HG02973 (cell line): ENCODE data around the gene ANO9.
"Not testable (repeated sequence)": the region's sequence is repeated elsewhere in the genome, so short reads cannot be mapped to it uniquely, and the experiment has no call there.

Source experiments
- ATAC-seq: cut with Tn5 transposase; IDR thresholded peaks from one replicate; pipeline ENCODE4 v1.9.1; 2021; ENCODE audit warnings: moderate library complexity; ENCODE audit not compliant: unreplicated experiment

ANO9 gene

DNA sequence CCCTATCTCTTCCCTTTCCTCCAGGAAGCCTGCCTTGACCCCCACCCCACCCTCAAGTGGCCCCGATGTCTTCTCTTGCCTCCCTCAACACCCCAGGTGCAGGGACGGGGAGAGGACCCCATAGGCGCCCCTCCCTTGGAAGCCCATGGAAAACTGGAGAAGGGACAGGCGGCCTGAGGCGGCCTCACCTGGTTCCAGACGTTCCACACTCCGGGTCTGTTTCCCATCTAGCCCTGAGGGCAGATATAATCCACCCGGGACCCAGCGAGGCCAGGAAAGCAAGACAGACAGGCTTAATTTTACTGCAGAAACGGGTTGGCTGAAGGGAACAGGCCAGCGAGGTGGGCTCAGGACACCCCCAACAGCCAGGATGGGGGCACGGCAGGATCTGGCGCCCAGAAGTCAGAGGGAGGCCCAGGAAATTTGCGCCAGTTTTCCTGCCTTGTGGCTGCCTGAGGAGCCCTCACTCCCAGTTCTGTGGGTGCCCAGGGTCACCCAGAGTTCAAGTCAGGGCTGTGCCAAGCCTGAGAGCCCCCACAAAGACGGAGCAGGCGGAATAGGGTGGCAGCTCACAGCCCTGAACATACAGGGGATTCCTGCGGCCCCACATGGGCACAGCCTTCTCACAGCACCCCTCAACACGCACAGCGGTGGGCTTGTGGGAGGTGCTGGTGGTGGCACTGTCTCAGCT lies 24.0 kb downstream of the ANO9 start:
- no peak for ATAC-seq

DNA sequence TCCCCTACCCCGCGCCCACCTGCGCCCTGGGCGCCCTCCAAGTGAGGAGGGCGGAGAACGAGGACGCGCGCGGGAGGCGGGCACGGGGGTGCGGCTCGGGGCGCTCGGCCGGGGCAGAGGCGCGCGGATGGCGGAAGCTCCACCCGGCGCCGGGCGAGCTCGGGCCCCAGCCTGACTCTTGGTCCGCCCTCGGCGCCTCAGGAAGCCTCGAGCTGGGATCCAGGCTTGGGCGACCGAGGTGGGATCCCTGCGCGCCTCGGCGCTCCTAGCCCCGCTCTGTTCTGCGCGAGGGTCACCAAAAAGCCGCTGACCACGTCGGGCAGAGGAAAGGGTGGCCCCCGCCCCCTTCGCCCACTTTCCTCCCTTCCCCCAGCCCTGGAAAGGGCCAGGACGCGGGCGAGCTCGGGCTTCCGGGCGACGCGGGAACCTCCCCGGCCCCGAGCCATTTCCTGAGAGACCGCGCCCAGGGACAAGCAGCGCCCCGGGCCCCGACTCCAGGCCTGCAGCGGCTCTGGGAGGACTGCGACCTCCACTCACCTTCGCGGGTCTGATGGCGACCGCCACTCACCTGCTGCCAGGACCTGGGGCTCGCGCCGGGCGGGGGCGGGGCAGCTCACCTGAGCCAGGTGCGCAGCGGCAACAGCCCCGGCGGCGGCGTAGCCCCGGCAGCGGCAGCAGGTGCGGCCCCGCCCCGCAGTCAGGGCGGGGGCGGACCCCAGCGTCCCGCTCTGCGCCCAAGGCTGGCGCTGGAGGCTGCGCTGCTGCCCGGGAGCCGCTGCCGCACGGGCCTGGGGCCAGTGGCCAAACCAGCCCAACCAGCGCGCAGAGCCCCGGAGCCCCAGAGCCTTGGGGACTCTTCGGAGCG lies 24.8 kb downstream of the ANO9 start:
- ATAC-seq = peak; percentile 44

DNA sequence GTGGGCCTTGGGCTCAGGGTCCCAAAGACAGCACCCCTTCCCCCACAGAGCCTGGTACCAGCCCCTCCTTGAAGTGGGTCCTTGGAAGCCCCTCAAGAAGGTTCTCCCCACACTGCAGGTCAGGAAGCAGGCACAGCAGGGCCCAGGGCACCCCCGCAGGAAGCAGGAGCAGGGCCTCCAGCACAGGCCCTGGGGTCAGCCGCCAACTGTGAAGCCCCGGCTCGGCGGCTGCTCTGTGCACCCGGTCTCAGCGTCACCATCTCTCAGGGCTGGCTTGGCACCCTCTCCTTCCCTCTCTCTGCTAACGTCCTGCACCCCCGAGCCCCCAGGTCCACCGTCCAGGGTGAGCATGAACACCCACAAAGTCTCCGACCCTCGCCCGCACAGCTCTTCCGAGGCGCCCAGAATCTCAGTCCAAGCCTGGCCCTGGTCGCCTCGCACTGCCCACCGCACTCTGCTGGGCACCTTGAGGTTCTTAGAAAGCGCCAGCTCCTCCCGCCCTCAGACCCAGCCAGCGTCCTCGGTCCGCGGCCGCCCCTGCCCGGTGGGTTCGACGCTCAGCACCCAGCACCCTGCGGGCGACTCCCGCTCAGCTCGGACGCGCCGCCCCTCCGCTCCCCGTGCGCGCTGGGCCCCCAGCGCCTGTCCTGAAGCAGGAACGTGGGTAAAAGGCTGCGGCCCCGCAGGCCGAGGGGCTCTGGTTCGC lies 25.6 kb downstream of the ANO9 start:
- ATAC-seq = no peak

DNA sequence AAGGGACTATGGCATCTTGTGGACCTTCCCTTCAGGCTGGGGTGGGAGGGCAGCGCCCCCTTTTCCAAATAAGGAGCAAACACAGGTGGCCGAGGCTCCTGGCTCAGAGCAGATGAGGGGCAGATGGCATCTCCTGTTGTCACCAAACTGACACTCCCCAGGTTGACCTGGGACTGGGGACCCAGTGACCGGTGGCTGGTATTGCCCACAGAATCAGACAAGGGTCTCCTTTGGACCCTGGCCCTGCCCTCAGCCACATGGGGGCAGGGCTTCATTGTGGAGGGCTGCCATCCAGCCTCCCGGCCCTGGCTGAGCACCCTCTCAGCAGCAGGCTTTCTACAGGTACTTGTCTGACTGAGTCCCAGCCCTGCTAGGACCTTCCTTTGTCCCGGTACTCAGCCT lies 26.2 kb downstream of the ANO9 start:
- no peak for ATAC-seq

DNA sequence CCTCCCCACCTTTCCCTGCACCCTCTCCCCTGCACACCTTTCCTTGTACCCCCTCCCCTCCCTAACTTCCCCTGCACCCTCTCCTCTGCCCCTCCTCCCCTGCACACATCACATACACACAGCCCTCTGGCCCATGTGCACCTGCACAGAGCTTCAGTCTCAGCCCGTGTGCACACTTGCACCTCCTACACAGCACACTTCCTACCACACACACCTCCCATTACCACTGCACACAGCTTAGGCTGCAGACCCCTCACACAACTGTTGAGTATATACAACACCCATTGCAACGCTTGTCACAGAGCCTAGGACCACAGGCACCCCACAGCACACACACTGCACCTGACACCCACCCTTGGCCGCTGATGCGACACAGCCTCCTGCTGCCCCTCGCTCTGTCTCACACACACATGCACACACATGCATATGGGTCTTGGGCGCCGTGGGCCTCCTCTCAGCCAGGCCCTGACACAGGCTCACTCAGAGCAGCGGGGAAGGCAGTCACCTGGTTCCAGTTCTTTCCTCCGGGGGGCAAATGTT lies 27.4 kb downstream of the ANO9 start:
- ATAC-seq = no peak

DNA sequence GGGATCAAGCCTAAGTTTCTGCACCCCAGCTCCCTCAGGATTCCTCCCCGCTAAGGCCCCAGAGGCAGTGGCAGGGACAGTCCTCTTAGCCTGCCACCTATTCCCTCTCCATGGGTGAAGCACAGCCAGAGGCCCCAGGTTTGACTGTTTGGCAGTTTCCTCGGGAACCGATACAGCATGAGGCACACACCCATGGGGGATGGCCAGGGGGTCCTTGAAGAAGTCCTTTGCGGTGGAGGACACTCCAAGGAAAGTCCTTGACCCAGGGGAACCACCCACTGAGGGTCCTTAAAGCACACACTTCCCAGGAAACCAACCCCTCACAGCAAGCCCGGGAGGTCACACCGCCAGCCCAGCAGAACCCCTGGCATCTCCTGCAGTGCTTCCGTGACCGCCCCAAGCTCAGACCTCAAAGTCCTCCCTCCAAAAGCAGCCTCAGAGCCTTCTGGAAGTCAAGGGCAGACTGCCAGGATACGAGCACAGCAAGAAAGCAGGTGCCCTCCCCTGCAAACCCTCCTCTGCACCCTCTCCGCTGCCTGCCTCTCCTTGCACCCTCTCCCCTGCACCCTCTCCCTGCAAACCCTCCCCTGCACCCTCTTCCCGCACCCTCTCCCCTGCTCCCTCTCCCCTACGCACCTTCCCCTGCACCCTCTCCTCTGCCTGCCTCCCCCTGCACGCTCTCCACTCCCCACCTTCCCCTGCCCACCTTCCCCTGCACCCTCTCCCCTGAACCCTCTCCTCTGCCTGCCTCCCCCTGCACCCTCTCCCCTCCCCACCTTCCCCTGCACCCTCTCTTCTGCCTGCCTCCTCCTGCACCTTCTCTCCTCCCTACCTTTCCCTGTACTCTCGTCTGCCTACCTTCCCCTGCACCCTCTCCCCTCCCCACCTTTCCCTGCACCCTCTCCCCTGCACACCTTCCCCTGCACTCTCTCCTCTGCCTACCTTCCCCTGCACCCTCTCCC lies 28.4 kb downstream of the ANO9 start:
- no peak for ATAC-seq

- no peak for ATAC-seq
Observed at GRCh38 chr11:412641-413119, 29.1 kb downstream of the ANO9 start.

DNA sequence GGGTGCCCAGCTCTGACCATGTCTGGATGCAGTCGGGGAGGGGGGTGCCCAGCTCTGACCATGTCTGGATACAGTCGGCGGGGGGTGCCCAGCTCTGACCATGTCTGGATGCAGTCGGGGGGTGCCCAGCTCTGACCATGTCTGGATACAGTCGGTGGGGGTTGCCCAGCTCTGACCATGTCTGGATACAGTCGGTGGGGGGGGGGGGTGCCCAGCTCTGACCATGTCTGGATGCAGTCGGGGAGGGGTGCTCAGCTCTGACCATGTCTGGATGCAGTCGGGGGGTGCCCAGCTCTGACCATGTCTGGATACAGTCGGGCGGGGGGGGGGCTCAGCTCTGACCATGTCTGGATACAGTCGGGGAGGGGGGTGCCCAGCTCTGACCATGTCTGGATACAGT lies 30.3 kb downstream of the ANO9 start:
- ATAC-seq = not testable (repeated sequence)

- ATAC-seq = not testable (repeated sequence)
Observed at GRCh38 chr11:410711-411110, 31.1 kb downstream of the ANO9 start.

DNA sequence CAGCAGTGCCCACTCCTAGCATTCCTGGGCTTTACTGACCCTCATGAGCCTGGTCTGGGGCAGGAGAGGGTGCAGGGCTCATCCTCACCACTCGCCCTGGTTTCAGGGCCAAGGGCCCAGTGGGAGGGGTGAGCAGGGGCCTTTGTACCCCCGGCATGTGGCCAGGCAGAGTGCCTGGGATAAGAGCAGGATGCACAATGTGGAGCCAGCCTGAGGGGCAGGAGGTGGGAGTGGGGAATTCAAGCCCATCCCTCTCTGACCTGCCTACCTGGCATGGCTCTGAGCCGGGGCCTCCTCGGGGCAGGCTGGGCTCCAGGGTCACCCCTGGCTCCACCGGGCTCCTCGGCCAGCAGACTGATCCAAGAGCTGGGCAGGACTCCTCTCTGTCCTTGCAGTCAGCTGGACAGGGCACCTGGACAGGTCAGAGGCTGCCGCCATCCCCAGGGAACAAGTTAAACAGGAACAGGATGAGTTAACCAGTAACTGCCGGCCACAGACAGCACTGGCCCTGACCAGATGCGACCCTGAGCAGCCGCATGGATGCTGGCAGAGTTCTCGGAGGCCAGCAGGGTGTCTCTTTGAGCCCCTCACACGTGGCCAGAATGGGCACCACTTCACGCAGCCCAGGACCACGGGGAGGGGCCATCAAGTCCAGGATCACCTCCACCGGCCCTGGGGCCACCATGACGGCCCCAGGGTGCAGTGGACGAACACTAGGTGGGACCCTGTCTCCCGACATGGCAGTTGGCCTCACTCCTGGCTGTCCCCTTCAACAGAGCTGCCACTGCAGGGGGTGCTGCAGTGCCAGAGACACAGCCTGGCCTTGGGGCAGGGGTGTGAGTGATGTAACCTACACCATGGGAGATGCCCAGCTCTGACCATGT lies 32.0 kb downstream of the ANO9 start:
- ATAC-seq = no peak

DNA sequence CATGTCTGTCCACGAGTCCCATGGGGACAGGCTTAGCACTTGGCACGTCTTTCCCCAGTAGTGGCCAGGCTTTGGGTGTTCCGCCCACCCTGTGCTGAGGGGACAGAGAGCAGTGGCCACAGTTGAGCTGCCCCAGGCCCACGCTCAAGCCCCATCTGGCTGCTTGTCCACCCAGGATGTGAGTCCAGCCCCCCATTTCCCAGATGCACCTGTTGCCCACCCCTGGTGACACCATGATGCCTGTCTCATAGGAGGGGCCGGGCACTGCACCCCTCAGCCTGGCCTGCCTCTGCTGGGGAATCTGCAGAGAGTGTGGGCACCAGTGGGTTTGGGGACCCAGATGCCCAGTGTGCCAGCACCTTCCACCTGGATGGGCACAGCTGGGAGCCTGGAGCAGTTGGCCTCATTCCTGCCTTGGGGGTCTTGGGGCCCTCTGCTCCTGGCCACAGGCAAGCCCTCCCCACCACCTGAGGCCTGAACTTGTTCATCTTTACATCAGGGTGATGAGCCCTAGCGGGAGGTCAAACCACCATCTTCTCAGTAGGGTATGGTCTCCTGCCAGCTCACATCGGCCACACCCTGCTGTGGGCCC lies 32.7 kb downstream of the ANO9 start:
- ATAC-seq = no peak

- no peak for ATAC-seq
Observed at GRCh38 chr11:408154-409007, 33.4 kb downstream of the ANO9 start.

DNA sequence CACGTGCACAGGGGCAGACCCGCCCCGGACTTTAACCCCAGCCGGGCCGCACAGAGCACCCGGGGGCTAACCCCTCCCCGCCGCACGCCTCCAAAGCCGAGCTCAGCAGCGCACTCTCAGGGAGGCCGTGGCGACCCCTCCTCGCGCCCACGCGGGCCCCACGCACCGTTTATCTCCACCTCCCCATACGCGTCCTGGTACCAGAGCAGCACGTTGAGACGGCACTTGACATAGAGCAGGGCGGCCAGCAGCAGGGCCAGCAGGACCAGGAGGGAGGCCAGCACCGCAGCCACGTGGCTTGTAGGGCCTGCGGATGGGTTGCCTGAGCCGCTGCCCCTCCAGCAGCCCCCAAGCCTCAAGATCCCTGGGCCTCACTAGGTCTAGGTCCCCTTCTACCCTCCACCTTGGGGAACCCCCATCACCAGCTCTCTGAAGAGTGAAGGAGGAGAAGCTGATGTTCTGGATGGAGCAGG lies 34.1 kb downstream of the ANO9 start:
- ATAC-seq = no peak

GRCh38 chr11:406796-407650 lies 34.8 kb downstream of the ANO9 start:
- peak; percentile 66 for ATAC-seq

GRCh38 chr11:405954-406795 lies 35.6 kb downstream of the ANO9 start:
- no peak for ATAC-seq
